ENCODE results near the gene PHF21A.
A peak's percentile ranks its signal among the peaks of the same experiment; 100 is the strongest.

PHF21A gene

DNA sequence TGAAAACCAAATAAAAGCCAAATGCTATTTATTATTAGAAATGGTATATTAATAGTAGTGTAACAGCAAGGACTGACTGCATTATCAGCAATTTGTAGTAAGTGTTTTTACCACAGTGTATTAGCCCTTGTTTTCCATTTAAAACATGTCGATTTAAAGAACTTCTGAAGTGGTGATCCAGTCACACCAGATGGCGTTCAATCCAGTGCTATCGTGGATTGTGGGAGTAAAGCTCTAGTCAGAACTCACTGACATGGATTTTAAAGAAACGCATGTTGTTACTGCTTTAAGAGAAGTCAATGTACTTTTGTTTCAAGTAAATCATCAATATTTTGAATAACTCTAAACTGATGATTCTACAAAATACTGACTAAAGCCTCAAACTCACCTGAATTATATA, 147.7 kb downstream of the PHF21A start:
- no peak for DNase-seq

DNA sequence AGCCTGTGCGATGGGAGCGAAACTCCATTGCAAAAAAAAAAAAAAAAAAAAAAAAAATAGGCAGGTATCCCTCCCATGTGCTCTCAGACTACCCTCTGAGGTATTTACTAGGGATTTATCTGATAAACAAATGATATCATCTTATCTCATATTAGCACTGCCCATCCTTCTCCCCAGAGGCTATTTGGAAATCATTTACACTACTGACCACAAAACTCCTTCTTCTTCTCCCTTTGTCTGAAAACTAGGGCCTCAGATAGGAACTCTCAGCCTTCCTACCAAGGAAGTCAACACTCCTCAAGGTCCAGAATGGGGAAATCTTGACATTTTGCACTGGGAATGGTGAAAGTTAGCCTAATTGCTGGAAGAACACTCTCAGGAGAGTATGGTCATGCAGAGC, 152.4 kb downstream of the PHF21A start:
- no peak for DNase-seq

DNA sequence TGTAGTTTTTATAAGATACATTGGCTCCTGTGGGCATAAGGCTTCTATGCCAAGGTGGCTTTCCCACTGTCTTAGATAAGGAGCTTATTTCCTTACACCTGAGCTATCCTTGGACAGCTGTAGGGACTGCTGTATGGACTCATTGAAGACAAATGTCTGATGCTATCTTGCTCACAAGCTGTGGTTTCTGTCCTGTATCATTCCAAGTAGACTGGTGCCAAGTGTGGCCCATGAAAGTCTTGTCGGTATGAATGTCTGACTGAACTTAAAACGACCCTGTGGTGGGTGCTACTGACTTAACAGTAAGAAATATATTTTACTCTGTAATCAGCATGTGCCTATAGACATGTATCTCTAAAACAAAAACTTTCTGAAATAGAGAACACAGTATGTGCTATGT, 153.7 kb downstream of the PHF21A start:
- no peak for DNase-seq

DNA sequence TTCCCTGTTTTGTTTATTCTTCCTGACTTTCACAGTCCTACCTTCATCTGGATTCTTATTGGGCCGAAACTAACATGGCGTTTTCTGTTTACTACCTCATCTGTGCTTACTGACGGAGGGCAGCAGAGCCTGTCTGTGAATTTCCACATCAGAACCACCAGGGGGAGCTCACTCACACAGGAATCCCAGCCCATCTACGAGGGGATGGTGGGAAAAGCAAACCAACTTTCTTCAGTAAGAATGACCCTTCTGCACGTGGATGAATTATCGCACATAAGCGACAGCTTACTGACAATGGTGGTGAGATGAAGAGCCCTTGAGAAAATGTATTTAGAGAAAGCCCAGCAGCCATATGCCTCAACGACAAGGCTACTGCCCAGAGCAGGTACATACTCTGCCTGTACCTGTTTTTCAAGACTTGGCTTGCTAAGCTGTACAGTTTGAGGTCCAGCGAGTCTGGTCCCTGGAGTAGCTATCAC, 156.3 kb downstream of the PHF21A start:
- DNase-seq: peak; percentile 36

DNA sequence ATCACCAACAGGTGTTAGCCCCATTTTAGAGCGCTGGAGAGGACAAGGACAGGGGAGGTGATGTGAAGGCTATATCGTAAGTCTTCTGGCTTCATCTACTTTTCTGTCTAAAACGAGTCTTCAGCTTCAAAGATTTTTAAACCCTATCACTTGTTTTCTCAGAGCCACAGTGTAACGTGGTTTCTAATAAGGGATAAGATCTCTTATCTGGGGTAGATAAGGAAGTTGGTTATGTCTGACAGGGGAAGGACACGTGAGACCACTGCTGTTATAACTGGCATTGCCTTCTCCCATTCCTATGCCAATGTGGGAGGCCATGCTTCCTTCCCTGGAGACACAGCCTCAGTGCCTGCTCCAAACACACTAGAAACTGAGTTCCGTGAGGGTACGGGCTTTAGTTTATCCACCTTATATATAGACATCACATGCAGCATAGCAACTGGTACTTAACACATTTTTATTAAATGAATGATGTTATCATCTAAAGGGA, 159.5 kb downstream of the PHF21A start:
- DNase-seq: no peak

DNA sequence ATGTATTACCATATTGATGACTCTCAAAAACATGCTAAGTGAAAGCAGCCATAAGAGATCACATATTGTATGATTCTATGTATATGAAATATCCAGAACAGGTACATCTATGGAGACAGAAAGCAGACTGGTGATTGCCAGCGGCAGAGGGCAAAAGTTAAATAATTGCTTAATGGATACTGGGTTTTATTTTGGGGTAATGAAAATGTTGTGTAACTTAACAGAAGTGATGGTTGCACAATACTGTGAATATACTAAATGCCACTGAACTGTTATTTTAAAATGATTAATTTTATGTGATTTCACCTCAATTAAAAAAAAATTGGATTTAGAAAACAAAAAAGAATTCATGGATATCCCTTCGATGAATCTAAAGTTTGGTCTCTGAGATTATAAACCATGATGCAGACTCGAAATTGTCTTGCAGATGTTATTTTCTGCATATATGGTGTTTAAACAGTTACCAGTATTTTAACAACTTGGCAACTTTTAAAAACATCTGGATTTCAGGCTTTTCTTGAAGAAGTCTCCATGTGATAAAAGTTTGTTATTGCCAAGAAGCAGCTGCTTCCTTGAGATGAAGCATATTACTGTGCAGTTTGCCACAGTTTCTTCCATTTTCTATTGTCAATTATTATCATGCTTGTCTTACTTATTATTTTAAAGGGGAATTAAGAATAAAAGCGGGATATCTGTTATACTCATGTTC, 160.7 kb downstream of the PHF21A start:
- no peak for DNase-seq

DNA sequence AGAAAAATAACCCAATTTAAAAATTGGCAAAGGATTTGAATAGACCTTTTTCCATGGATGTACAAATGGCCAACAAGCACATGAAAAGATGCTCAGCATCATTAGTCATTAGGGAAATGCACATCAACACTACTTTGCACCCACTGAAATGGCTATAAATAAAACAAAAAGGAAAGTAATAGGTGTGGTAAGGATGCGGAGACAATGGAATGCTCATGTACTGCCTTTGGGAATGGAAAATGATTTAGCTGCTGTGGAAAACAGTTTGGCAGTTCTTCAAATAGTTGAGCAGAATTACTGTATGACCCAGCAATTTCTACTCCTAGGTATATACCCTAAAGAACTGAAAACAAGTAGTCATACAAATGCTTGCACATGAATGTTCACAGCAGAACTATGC, 161.4 kb downstream of the PHF21A start:
- DNase-seq: no peak

DNA sequence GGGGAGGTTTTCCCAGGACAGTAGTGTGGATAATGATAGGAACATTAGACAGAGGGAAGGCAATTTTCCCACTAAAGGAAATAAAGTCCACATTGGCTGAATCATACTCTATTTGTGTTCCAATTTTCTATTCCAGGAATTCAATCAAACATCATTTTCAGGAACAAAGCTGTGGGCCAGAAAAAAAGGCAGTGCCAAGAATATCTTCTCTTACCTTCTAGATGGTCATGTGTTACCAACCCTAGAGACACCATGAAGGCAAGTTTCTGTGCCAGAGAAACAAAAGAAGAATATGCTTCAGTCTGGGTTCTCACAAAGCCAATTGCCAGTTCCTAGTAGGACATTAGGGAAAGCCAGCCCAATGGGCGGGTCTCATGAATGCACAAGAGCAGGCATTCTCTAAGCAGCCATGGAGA, 171.3 kb downstream of the PHF21A start:
- no peak for DNase-seq

DNA sequence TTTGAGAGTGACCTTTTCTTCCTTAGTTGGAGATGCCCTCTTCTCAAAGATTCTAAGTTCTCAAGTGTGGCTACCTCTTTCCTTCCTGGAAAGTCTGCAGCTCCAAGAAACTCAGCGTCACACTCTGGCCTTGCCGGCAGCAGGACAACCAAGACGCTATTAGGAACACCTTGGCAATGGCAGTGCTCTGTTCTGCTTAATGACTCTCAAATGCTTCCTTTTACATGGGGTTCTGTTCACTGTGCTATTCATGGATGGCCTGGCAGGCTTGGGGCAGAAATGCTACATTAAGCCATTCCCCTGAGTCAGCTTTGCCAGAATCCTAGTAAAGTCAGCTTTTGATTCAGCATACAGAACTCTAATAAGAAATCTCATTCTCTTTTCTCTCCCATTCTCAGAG, 172.9 kb downstream of the PHF21A start:
- DNase-seq: no peak

DNA sequence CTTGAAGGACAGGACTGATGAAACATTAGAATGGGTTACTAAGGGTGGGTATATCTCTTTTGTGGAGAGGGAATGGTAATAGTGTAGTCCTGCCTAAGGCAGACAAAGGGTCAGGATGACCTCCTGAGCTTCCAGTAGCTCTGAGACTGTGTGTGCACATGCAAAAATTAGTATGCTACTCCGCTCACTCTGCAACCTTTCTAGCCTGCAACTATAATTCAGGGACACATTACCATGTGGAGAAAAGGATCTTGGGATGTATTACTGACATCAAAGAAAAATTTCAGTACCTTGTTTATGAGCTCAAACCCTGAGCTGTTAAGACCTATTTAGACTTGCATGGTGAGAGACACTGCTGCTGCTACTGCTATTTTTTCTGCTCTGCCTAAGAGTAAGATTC, 173.4 kb downstream of the PHF21A start:
- DNase-seq: no peak

DNA sequence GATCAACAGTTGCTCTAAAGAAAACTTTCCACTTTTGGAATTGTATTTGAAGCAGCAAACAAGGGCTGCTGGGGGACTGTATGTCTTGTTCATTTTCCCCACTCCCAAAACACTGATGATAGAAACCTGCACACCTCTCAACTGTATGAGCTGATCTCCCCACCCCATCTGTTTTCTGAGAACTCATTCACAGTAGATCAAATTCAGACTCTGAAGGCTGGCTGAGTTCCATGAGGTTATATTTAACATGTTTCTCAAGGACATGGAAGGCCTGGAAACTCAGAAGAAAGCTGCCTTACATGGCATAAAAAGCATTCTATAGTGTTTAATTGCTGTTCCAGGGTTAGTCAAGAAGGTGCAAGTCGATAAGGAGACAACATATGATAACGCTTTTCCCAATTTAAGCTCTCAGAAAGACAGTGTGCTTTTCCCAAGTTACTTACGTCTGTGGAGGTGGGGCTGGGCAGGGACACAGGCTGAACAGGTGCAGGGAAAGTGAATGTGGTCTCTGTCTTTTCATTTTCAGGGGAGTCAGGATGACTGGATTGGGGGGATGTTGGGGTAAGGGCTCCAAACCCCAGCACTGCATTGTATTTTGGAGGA, 175.8 kb downstream of the PHF21A start:
- no peak for DNase-seq

DNA sequence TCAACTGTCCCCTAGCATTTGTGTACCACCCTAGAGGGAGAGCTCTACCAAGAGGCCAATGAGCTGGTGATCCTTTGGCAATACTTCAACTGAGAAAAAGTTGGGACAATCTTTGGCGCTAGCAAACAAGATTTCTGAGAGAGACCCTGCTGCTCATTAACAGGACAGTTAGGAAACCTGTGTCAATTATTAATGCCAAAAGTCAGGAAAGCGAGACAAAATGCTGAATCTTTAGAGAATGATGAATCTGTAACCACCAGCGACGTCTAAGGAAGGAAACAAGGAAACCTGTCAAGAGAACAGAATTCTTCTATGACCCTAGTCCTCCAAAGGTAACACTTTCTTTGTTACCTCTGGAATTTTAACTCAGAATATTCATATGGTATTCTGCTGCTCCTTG, 178.9 kb downstream of the PHF21A start:
- no peak for DNase-seq

DNA sequence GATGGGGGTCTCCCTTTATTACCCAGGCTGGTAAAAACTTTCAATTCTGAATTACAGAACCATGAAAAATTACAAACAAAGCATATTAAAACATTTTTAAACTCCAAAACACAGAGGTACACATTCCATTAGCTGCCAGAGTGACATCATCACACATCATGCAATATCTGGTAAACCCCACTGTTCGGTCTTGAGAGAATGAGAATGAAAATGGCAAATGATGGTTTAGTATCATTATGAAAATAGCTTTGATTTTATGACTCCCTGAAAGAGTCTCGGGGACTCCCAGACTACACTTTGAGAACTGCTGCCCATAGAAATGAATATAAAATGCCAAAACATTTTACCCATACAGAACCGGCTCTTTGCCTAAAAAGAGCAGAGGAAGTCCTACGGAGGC, 180.0 kb downstream of the PHF21A start:
- DNase-seq: no peak

DNA sequence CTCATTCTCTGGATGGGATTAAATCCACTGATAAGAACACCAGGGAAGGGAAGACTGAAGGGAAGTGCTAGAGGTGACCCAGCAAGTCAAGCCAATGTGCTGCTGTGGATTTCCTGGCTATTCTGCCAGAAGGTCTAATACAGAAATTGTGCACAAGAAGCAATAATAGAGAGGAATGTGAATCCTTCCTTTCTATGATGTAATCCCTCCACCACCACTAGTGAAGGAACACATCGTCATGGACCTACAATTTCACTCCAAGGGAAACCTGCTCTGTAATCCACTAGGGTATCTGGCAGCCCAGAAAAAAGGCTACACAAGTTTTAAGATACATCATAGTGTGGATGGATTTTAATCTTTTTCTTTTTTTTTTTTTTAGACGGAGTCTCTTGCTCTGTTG, 181.4 kb downstream of the PHF21A start:
- DNase-seq: no peak

DNA sequence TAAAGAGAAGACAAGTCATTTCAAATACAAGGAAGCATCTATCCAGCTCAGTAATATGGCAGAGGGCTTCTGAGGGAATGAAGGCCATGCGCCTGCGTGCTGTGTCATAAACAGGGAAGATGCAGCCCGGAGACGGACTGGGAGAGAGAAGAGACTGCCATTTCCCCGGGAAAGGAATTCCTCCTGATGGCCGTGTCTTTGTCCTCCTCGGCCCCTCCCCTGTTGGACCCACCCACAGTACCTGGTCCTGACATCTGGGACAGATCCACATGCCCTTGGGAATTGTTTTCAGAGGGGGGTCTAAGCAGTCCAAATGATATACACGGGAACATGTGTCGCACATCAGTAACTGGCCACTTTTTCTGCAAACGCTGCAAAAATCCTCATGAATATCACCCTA, 183.3 kb downstream of the PHF21A start:
- no peak for DNase-seq

DNA sequence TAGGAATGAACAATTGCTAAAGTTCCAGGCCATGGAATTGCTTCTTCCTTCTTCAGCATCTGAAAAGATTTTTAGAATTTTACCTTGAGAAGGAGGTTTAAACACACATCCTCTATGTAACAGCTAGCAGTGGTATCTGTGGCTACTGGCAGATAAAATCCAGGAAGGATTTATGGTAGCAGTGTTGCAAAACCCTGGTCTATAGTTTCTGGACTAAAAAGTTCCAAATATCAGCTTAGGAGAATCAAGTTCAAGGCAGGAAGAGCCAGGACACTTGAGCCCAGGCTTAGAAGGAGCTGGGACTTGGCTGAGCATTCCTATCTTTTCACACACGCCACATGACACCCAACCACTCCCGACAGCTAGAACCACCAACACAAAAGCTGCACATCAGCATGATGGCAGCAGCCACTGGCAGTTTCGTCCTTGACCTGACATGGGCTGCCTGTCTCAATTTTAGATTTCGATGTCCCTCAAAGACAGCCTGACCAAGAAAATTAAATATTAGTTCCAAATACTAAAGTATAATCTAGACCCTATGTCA, 184.7 kb downstream of the PHF21A start:
- DNase-seq: no peak

DNA sequence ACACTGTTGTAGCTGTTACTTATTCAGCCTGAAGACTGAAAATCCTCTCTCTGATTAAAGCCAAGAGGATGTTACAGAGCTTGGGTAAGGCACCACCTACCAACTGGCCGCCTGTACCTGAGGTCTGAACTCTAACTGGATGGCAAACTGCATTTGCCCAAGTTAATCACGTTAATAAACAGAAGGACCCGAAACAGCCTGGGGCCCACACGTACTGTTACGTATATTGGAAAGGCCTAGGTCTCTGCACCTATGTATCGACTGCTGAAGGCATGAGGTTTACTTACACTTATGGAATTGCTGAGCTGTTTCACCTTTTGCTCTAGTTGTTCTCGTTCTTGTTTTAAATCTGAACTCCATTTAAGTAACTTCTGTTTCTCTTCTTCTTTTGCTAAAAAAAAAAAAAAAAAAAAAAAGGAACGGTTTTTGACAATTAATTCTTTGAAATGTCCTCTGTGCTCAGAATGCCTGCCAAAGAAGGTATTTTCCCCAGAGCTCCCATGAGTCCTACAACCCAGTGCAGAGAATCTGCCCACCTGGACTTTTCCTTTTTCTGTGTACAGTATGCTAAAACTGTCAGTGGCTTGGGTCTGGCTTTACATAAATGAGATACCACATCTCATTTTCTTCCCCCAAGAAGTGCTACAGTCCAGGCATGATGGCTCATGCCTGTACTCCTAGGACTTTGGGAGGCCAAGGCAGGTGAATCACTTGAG, 185.7 kb downstream of the PHF21A start:
- no peak for DNase-seq

DNA sequence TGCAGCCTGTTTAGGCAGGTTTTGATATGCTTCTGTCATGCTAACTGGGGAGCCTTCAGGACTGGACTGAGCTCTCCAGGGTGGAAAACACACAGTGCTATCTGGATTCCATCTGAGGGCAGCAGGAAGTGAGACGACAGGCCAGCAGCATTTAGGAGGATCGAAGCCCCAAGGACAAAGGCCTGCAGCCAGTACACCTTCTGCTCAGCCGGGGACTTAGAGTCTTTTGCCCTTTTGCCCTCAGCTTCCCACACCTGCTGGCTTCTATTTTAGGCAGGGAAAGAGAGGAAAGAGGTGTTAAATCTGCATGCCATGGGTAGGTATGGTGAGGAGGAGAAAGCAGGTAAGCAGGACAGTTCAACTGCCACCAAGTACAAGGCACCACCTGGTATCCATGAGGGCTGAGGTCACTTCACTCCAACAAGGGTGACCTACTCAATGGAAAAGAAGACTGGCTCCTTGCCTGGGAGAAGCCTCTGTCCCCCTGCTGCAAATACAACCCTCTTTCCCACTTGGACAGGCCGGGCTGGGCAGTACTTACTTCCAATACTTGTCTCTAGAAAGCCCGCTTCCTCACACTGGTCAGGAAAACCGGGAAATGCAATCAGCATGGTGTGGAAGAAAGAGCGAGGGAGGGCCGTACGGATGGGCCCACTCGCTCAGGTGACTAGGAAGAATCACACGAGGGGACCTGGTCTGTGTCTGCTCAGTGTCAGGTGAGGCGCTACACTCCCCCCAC, 186.5 kb downstream of the PHF21A start:
- DNase-seq: no peak

DNA sequence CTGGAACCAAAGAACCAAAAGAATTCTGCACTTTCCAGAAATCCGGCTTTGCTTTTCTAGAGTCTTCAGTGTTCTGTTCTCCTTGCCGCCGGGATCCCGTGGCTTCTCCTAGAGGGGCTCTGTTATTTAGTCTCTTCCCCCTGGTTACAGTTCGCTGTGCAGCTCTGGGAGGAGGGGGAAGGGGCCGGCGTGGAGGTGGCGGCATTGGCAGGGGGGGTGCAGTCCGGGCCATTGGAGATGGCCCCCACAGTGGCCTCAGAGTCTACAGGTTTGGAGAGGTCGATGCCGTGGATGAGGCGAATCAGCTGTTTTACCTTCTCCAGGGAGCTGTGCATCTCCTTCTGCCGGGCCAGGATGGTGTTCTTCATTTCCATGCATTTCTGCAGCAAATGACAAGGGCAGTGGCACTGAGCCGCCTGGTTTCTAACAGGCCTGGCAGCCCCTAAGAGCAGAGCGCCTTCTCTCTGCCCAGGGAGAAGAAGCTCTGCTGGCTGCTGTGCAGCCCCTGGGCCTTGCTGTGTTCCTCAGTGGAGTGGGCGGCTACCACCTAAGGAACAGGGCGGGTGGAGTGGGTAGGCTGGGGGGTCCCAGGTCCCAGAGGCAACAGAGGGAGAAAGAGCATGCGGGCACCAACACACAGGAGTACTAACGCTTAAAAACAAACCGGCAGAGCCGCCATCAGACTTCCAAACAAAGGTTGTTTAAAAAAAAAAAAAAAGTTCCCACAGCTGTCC, 187.2 kb downstream of the PHF21A start:
- no peak for DNase-seq

DNA sequence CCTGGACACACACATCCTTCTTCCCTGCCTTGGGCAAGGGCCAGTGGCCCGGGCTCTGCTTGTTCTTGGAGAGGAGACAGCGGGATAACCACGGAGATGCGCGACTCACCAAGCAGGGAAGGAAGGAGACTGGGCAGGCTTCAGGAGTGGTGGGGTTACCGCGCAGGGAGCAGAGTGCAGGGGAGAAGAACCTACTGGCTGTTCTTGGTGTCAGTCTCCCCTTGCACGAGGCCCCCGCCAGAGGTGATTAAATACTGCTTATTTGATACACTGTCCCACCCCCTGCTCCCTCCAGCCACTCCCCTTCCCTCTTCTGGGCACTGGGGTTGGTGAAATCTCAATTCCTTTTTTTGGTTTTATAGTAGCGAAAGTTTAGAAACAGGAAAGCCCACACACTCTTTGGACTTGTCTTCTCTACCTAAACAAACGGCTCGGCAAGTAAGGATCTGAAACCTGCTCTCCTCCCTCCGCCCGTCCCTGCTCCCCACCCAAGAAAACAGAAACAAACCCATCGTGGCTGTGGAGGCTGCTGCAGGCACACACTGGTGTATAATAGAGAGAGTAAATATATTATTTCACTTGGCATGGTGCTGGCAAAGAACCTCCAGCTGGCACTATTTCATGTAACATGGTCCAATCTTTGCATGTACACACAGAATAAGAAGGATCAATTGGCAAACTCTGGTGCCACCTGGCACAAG, 188.0 kb downstream of the PHF21A start:
- DNase-seq: no peak

DNA sequence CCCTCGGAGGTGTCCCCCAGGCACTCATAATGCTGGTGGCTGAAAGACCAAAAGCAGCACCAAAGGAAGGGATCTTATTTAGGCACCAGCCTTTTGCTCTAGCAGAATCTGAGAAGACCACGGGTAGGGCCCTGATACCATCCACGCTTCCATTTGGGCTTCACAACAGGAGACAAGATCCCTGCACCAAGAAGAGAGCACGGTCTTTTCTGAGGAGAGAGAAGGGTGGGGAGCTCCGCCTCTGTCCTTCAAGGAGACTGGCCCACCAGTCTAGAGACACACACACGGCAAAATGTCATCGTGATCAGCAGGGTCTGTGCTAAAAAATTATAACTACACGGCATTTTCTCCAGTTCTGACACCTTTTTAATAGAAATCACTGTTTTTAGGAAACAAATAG, 189.0 kb downstream of the PHF21A start:
- no peak for DNase-seq

DNA sequence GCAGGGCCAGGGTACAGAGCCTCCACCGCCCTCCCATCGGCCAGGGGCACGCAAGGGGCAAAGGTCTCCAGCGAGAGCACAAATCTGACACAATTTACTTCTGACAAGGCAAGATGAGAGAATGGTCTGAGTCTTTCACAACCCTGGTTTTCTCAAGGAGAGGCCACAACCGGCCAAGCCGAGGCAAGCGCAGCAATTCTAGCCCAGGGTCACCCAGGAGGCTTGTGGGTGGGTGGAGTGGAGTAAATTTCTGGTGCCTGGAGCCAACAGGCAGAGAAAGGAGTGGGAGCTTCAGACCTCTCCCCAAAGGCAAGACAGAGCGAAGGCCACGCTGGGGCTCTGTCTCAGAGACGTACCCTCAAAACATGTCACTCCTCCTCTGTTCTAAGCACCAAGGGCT, 189.5 kb downstream of the PHF21A start:
- DNase-seq: no peak

Data from activated CD4-positive, CD25-positive, alpha-beta regulatory T cell treated with anti-CD3 and anti-CD28 coated beads, Interleukin-2, amount 50 U/mL, for 72 hours (primary cell).